Fibroblast of peridontal ligament (primary cell): Measurements from ENCODE around the gene STRIP2.
"Not testable (repeated sequence)": the region's sequence is repeated elsewhere in the genome, so short reads cannot be mapped to it uniquely, and the experiment has no call there.

Experiments
- DNase-seq: peaks from one replicate; pipeline ENCODE4 v3.0.0-alpha.2; 2010; ENCODE audit errors: extremely low read depth

The STRIP2 gene

DNA sequence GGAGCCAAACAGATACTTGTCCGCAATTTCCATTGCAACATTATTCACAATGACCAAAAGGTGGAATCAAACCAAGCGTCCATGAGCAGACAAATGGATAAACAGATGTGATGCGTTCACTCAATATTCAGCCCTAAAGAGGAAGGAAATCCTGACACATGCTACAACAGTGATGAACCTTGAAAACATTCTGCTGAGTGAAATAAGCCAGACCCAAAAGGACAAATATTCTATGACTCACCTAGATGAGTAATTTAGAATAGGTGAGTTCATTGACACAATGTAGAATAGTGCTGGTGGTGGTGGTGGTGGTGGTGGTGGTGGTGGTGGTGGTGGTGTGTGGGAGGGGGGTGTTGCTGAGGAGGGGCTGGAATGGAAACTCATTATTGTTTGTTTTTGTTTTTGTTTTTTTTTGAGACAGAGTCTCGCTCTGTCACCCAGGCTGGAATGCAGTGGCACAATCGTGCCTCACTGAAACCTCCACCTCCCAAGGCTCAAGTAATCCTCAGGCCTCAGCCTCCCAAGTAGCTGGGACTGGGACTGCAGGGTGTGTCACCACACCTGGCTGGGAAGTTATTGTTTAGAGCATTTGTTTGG, 96.7 kb downstream of the STRIP2 start:
- peak; percentile 17 for DNase-seq

GRCh38 chr7:129531721-129532120, 97.5 kb downstream of the STRIP2 start:
- DNase-seq = no peak

DNA sequence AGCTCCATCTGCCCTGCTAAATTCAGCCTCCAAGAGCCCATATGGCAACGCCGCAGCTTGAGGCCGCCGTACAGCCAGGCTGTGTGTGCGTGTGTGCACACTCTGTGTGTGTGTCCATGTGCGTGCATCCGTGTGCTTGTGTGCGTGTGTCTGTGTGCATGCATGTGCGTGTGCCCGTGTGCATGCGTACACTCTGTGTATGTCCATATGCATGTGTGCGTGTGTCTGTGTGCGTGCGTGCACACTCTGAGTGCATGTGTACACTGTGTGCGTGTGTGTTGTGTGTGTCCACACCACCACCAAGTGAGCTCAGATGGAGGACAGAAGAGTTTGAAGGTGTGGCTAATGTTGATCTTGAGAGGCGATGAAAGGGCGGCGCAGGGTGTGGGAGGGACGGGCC, 98.1 kb downstream of the STRIP2 start:
- no peak for DNase-seq

GRCh38 chr7:129534558-129535274, 100.5 kb downstream of the STRIP2 start:
- DNase-seq = not testable (repeated sequence)

DNA sequence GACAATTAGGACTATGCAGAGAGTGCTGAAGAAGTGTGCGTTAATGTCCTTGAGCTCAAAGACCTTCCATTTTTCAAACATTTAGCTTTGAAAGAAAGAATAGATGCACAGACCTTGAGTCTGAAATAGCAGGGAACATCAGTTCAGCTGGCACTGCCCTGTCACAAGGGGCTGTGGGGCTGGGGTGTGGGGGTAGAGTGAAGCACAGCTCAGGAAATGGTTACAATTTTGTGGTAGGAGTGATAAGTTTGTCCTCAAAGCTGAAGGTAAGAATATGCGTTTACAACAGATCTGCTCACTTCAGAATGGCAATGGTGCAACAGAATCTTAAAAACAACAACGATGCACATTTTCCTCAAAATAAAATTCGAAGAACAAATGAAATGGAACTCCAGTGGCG, 101.7 kb downstream of the STRIP2 start:
- no peak for DNase-seq

DNA sequence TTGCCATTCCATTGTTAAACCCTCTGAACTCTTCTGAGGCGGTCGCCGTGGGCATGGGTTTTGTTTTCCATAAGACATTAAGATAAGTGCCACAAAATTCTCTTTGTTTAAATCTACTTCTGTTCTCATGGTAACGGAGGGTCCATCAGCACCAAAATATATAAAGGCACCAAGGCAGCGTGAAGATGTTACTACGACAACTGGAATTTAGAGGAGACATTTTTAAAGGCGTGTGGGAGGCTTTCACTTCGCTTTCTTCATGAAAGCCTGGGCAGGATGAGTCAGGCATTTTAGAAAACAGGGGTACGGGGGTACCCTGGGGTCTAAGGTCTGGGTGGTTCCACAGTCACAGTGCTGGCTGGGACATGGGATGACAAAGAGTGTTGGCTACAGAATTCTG, 102.1 kb downstream of the STRIP2 start:
- DNase-seq = no peak
